Brain pericyte (primary cell): ENCODE data around the gene ATP5F1E.
"Not testable (repeated sequence)": the region's sequence is repeated elsewhere in the genome, so short reads cannot be mapped to it uniquely, and the experiment has no call there.

ENCODE experiments used
- DNase-seq: peaks from one replicate; pipeline ENCODE4 v3.0.0-alpha.2; 2012; ENCODE audit warnings: low read depth, low spot score

Gene ATP5F1E

GRCh38 chr20:58989196-58989595, 42.9 kb downstream of the ATP5F1E start:
- DNase-seq: no peak

- DNase-seq: no peak
These were observed 43.6 kb downstream of the ATP5F1E start for GRCh38 chr20:58988565-58988882.

- DNase-seq: no peak
These were observed 44.2 kb downstream of the ATP5F1E start for GRCh38 chr20:58987790-58988564.

GRCh38 chr20:58986968-58987517, 45.1 kb downstream of the ATP5F1E start:
- DNase-seq: no peak

- no peak for DNase-seq
These were observed 45.7 kb downstream of the ATP5F1E start for GRCh38 chr20:58986286-58986967.

DNA sequence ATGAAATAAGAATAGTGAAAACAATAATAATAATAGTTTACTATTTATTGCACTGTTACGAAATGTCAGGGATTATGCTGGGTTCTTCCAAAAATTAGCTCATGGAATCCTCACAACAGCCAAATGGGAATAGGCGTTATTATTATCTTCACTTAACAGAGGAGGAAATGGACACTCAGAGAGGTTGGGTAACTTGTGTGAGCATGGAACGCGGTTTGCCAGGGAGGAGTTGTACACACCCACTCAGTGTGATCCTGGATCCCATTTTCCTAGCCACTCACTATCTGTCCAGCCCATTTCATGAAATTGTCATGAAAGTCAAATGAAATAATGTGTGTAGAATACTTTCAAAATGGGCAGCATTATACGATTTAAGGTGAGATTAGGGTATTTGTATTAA, 46.5 kb downstream of the ATP5F1E start:
- no peak for DNase-seq

- DNase-seq: no peak
These were observed 47.4 kb downstream of the ATP5F1E start for GRCh38 chr20:58984691-58985090.

DNA sequence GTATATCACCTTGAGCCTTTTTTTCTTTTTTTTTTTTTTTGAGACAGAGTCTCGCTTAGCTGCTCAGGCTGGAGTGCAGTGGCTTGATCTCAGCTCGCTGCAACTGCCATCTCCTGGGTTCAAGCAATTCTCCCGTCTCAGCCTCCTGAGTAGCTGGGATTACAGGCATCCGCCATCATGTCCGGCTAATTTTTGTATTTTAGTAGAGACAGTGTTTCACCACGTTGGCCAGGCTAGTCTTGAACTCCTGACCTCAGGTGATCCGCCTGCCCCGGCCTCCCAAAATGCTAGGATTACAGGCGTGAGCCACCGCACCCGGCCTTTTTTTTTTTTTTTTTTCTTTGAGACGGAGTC, 49.0 kb downstream of the ATP5F1E start:
- not testable (repeated sequence) for DNase-seq

DNA sequence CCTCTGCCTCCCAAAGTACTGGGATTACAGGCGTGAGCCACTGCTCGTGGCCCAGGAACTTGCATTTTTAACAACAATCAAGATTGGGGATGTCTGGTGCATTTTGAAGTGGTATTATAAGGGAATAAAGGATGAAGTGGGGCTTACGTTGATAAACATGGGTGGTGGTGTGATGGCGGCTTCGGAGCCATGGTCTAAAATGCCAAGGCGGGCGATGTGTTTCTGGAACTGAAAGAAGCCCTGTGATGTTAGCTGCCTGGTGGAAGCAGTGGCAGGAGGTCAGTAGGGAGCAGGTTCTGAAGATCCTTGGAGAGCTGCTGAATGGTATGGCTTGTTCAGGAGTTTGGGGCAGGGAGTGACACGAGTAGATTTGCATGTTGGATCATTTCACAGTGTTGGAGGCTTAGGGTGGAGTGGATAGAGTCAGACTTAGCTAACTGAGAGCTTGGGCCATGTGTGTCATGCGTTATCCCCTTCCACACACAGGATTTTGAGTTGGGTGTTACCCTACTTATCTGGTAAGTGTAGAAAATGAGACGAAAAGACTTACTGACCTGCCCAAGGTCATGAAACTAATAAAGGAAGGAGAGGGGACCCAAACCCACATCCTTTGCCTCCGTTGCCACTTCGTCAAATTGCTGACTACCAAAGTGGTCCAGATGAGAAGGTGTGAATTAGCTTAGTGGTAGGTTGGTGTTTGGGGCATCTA, 49.6 kb downstream of the ATP5F1E start:
- no peak for DNase-seq

GRCh38 chr20:58981628-58982364, 50.3 kb downstream of the ATP5F1E start:
- DNase-seq: no peak

DNA sequence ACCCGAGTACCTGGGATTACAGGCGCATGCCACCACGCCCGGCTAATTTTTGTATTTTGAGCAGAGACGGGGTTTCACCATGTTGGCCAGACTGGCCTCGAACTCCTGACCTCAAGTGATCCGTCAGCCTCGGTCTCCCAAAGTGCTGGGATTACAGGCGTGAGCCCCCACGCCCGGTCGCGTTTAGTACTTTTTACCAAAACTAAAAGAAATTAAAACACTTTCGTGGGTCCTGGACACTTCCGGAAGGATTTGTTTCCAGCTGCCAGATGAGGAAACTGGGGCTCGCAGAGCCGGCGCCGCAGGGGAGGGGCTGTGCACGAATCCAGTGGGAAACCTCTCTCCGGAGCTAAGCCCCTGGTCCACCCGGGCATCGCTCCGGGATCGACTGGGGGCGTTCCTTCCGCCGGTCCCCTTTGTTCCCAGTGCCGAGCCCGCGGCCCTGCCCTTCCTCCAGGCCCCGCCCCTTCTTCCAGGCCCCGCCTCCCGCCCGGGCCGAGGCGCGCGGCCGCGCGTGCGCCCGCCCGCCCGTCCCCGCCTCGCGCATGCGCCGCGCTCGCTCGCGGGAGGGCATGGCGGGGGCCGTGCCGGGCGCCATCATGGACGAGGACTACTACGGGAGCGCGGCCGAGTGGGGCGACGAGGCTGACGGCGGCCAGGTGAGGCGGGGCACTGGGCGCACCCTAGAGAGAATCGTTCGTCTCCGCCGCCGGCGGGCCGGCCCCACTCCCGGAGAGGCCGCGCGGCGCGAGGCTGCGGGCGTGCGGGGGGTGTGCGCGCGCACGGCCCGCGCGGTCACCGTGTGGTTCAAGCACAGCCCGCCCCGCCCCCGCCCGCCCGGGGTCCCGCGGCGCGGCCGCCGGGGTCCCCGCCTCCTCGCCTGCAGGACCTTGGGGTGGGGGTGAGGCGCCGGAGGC, 51.2 kb downstream of the ATP5F1E start, which contains the start of gene NELFCD:
Gene NELFCD (plus strand): TSS at position 546 of the 917 bp plus-strand sequence. CDS start 54 bp downstream, at position 600.
- peak; percentile 20 for DNase-seq

DNA sequence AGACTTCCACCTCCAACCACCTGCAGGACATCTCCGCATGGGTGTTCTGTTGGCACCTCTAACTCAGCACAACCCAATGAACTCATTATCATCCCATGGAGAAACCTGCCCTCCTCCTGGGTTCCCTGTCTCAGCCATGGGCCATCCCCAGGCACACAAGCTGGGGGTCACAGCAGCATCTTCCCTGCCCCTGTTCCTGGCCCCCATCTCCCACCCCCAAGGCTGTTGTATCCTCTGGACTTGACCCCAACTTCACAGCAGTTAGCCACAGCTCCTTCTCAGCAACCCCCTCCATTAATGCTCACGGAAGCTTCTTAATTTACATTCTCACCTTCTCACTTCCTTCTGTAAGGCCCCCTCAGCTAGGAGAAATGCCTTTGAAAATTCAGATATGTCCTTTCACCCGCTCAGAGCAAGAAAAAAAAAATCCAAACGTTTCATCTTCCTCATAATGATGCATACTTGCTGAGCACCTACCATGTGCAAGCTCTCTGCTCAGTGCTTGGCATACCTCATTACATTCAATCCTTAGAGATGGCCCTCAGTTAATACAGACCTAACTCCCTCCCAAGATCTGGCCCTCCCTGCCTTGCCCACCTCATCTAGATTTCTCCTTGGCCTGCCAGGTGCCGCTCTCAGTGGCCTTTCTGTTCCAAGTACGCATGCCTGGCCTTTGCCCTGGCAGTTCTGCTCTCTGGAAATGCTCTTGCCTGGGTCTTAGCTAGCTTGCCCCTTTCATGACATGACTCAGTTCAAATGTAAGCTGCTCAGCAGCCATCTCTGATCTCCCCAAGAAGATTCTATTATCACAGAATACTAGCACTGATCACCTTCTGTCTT, 53.6 kb downstream of the ATP5F1E start:
- DNase-seq: no peak

- no peak for DNase-seq
These were observed 55.9 kb downstream of the ATP5F1E start for GRCh38 chr20:58976061-58976730.
